ENCODE results near the gene LRRN3.

Gene LRRN3

GRCh38 chr7:111050875-111051416 lies 40.0 kb upstream of the LRRN3 start:
- no peak for DNase-seq (ENCODE audit: low read depth)
- TF ChIP-seq, protein P1, sequence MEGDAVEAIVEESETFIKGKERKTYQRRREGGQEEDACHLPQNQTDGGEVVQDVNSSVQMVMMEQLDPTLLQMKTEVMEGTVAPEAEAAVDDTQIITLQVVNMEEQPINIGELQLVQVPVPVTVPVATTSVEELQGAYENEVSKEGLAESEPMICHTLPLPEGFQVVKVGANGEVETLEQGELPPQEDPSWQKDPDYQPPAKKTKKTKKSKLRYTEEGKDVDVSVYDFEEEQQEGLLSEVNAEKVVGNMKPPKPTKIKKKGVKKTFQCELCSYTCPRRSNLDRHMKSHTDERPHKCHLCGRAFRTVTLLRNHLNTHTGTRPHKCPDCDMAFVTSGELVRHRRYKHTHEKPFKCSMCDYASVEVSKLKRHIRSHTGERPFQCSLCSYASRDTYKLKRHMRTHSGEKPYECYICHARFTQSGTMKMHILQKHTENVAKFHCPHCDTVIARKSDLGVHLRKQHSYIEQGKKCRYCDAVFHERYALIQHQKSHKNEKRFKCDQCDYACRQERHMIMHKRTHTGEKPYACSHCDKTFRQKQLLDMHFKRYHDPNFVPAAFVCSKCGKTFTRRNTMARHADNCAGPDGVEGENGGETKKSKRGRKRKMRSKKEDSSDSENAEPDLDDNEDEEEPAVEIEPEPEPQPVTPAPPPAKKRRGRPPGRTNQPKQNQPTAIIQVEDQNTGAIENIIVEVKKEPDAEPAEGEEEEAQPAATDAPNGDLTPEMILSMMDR (IDR thresholded peaks at IDR 0.05; ENCODE audit: insufficient read depth, low read depth, low read length, missing control alignments) = no peak
- H3K4me3 ChIP-seq (ENCODE audit: low read depth, low read length) = no peak overlapping the region

DNA sequence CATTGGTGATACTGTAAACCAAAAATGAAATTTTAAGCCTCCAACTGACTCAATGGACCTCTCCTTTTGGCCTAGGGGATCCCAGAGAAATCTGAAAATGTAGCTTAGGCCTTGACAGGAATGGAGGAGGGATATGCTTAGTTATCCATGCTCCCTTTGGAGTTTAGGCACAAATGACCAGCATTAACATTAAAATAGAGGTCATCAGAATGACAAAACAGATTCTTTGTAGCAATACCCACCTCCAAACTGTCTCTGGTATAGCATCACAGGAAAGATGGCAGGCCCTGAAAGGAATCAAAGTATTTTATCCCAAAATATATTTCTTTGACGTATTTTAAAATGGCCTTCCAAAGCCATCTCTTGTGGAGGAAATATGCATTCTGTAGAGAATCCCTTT lies 39.1 kb upstream of the LRRN3 start:
- H3K4me3 ChIP-seq (ENCODE audit: low read depth, low read length) = no peak overlapping the region
- TF ChIP-seq, protein P1 (IDR thresholded peaks at IDR 0.05; ENCODE audit: insufficient read depth, low read depth, low read length, missing control alignments) = no peak
- no peak for DNase-seq (ENCODE audit: low read depth)

DNA sequence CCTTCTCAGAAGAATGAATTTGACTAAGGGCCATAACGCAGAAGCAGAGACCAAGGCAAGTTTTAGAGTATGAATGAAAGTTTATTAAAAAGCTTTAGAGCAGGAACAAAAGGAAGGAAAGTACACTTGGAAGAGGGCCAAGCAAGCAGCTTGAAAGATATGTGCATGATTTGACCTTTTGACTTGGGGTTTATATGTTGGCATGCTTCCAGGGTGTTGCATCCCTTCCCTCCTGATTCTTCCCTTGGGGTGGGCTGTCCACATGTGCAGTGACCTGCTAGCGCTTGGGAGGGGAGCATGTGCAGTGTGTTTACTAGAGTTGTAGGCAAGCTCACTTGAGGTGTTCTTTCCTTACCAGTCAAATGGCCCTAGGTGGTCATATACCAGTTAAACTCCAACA lies 37.9 kb upstream of the LRRN3 start:
- TF ChIP-seq, protein P1 (IDR thresholded peaks at IDR 0.05; ENCODE audit: insufficient read depth, low read depth, low read length, missing control alignments) = no peak
- H3K4me3 ChIP-seq (ENCODE audit: low read depth, low read length) = no peak overlapping the region
- DNase-seq (ENCODE audit: low read depth) = no peak

- H3K4me3 ChIP-seq (ENCODE audit: low read depth, low read length) = no peak overlapping the region
- DNase-seq (ENCODE audit: low read depth) = no peak
- TF ChIP-seq, protein P1 (IDR thresholded peaks at IDR 0.05; ENCODE audit: insufficient read depth, low read depth, low read length, missing control alignments) = no peak
These were observed 34.6 kb upstream of the LRRN3 start for GRCh38 chr7:111056371-111056770.

DNA sequence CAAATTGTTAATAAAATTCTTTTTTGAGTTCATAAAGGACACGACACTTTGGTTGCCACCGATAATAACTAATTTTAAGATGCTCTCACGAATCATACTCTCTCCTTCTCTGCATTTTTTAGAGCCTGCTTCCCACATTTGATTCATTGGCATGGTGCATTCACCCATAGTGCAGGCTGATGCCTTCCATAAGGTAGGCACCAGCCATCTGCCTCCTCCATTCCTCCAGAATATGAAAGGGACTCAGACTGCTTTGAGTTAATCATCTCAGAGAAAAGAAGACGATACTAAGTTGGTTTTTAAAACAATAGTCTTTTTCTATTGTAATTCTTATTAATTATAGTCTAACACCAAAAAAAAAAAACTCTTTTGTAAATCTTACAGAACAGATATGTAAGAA lies 33.9 kb upstream of the LRRN3 start:
- no peak overlapping the region for H3K4me3 ChIP-seq (ENCODE audit: low read depth, low read length)
- DNase-seq (ENCODE audit: low read depth) = no peak
- TF ChIP-seq, protein P1 (IDR thresholded peaks at IDR 0.05; ENCODE audit: insufficient read depth, low read depth, low read length, missing control alignments) = no peak

DNA sequence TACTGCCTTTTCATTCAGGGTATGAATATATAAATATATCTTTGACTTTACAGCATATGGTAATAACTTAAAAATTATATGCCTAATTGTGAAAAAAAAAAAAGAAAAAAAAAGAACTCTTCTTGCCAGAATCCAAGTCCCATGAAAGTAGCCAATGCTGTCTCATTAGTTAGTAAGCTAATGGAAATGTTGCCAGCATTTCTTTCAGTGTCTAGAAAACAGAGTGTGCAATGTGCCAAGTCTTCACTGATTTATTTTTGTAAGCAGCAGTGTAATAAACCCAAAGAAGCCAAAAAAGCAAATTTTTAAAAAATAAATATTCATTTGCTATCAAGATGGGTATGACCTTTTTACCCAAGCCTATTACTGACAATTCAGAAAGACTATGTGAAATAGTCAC lies 31.1 kb upstream of the LRRN3 start:
- no peak for DNase-seq (ENCODE audit: low read depth)
- TF ChIP-seq, protein P1 (IDR thresholded peaks at IDR 0.05; ENCODE audit: insufficient read depth, low read depth, low read length, missing control alignments) = no peak
- H3K4me3 ChIP-seq (ENCODE audit: low read depth, low read length) = no peak overlapping the region

DNA sequence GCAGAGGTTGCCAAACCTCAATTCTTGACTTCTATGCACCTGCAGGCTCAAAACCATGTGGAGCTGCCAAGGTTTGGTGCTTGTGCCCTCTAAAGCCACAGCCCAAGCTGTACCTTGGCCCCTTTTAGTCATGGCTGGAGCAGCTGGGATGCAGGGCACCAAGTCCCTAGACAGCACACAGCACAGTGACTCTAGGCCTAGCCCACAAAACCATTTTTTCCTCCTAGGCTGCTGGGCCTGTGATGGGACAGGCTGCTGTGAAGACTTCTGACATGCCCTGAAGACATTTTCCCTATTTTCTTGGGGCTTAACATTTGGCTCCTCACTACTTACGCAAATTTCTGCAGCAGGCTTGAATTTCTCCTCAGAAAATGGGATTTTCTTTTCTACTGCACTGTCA lies 27.8 kb upstream of the LRRN3 start:
- H3K4me3 ChIP-seq (ENCODE audit: low read depth, low read length) = no peak overlapping the region
- TF ChIP-seq, protein P1 (IDR thresholded peaks at IDR 0.05; ENCODE audit: insufficient read depth, low read depth, low read length, missing control alignments) = no peak
- DNase-seq (ENCODE audit: low read depth) = no peak

Measured in GM12865 (cell line).